GM23338 (cell line): Measurements from ENCODE around the gene FOXP1. TPM values are rescaled to one million over a fixed set of nuclear protein-coding genes. Genes with fewer than 3 reads are reported as not detected.

Source experiments
- ATAC-seq: fragments of 200-7000 bp; cut with Tn5 transposase; 3 replicates; pipeline ENCODE4 v1.9.1; 2020
- DNase-seq: peaks from one replicate; pipeline ENCODE4 v3.0.0-alpha.2; 2015; ENCODE audit warnings: low spot score
- H2AFZ ChIP-seq: fragments of 200-600 bp; sonication (generic); 2 replicates; pipeline ENCODE4 v1.8.0; 2016; ENCODE audit warnings: antibody characterized with exemption, mild to moderate bottlenecking, moderate library complexity
- H3F3A ChIP-seq: fragments of 200-600 bp; sonication (generic); replicated peaks from 2 replicates; pipeline ENCODE4 v1.8.0; 2017; ENCODE audit warnings: antibody characterized with exemption, mixed run types, low read depth
- H3K27ac ChIP-seq: fragments of 200-600 bp; sonication (generic); 2 replicates; pipeline ENCODE4 v1.6.1; 2016; ENCODE audit warnings: low read depth
- H3K27me3 ChIP-seq: fragments of 200-600 bp; sonication (generic); 2 replicates; pipeline ENCODE4 v1.8.0; 2016; ENCODE audit warnings: mild to moderate bottlenecking, mixed run types, moderate library complexity; ENCODE audit not compliant: insufficient read depth
- H3K36me3 ChIP-seq: fragments of 200-600 bp; sonication (generic); 2 replicates; pipeline ENCODE4 v1.8.0; 2016; ENCODE audit warnings: mild to moderate bottlenecking; ENCODE audit not compliant: insufficient read depth
- H3K4me1 ChIP-seq: fragments of 200-600 bp; sonication (generic); 2 replicates; pipeline ENCODE4 v1.8.0; 2016; ENCODE audit warnings: mild to moderate bottlenecking, moderate library complexity; ENCODE audit not compliant: insufficient read depth
- H3K4me2 ChIP-seq: fragments of 200-600 bp; sonication (generic); 2 replicates; pipeline ENCODE4 v1.7.1; 2017; ENCODE audit warnings: mixed run types
- H3K4me3 ChIP-seq: fragments of 200-600 bp; sonication (generic); 2 replicates; pipeline ENCODE4 v1.6.1; 2016; ENCODE audit warnings: mixed run types
- H3K79me2 ChIP-seq: fragments of 200-600 bp; sonication (generic); replicated peaks from 2 replicates; pipeline ENCODE4 v1.8.0; 2017; ENCODE audit warnings: mild to moderate bottlenecking; ENCODE audit not compliant: insufficient read depth
- H3K9me2 ChIP-seq: fragments of 200-600 bp; sonication (generic); 2 replicates; pipeline ENCODE4 v1.8.0; 2017; ENCODE audit not compliant: insufficient read depth
- H4K20me1 ChIP-seq: fragments of 200-600 bp; sonication (generic); replicated peaks from 2 replicates; pipeline ENCODE4 v1.8.0; 2017; ENCODE audit warnings: mild to moderate bottlenecking; ENCODE audit not compliant: insufficient read depth
- H3K27ac Mint-ChIP-seq: 2 replicates; pipeline ENCODE4 v1.8.0; 2020; ENCODE audit warnings: inconsistent platforms, mild to moderate bottlenecking, moderate library complexity, mixed read lengths
- H3K27me3 Mint-ChIP-seq: 3 replicates; pipeline ENCODE4 v1.8.0; 2022; ENCODE audit warnings: low read depth, mild to moderate bottlenecking, moderate library complexity, mixed read lengths, inconsistent platforms; ENCODE audit not compliant: insufficient read depth, poor library complexity
- H3K36me3 Mint-ChIP-seq: 3 replicates; pipeline ENCODE4 v1.8.0; 2021; ENCODE audit warnings: low read depth, mild to moderate bottlenecking, inconsistent platforms, moderate library complexity, mixed read lengths
- H3K4me1 Mint-ChIP-seq: 3 replicates; pipeline ENCODE4 v1.8.0; 2020; ENCODE audit warnings: mild to moderate bottlenecking, inconsistent platforms, mixed read lengths
- H3K4me3 Mint-ChIP-seq: 3 replicates; pipeline ENCODE4 v1.8.0; 2021; ENCODE audit warnings: moderate library complexity, mild to moderate bottlenecking, inconsistent platforms, mixed read lengths
- H3K9me3 Mint-ChIP-seq: 3 replicates; pipeline ENCODE4 v1.8.0; 2020; ENCODE audit warnings: moderate library complexity, mild to moderate bottlenecking, inconsistent platforms, mixed read lengths
- CREB1 ChIP-seq: fragments of 250-450 bp; sonication (Bioruptor Pico); IDR thresholded peaks from 2 replicates; pipeline ENCODE4 v1.5.0; 2020; ENCODE audit warnings: low read depth, mild to moderate bottlenecking, moderate library complexity
- ETS1 ChIP-seq: IDR thresholded peaks from 2 replicates; pipeline ENCODE4 v1.6.1; 2016; ENCODE audit warnings: antibody characterized with exemption
- EZH2 ChIP-seq: fragments of 200-600 bp; sonication (generic); IDR thresholded peaks from one replicate; pipeline ENCODE4 v1.8.0; 2017; ENCODE audit warnings: antibody characterized with exemption, mild to moderate bottlenecking, low read depth; ENCODE audit not compliant: unreplicated experiment
- JUNB ChIP-seq: IDR thresholded peaks from one replicate; pipeline ENCODE4 v1.6.1; 2016; ENCODE audit warnings: antibody characterized with exemption; ENCODE audit not compliant: unreplicated experiment
- NANOG ChIP-seq: IDR thresholded peaks from 2 replicates; pipeline ENCODE4 v1.6.1; 2016; ENCODE audit warnings: antibody characterized with exemption, borderline replicate concordance
- POLR2AphosphoS5 ChIP-seq: IDR thresholded peaks from 2 replicates; pipeline ENCODE4 v1.6.1; 2016; ENCODE audit warnings: antibody characterized with exemption, low read depth
- REST ChIP-seq: IDR thresholded peaks from one replicate; pipeline ENCODE4 v1.6.1; 2018; ENCODE audit warnings: antibody characterized with exemption; ENCODE audit not compliant: unreplicated experiment
- STAT1 ChIP-seq: IDR thresholded peaks from one replicate; pipeline ENCODE4 v1.6.1; 2016; ENCODE audit warnings: antibody characterized with exemption; ENCODE audit not compliant: unreplicated experiment
- ZNF114 ChIP-seq: fragments of 250-450 bp; sonication (Bioruptor Pico); IDR thresholded peaks from 2 replicates; pipeline ENCODE4 v1.5.0; 2020; ENCODE audit warnings: mild to moderate bottlenecking, moderate library complexity
- ZNF331 ChIP-seq: fragments of 250-450 bp; sonication (Bioruptor Pico); IDR thresholded peaks from 2 replicates; pipeline ENCODE4 v1.5.0; 2020; ENCODE audit warnings: low read depth, mild to moderate bottlenecking, moderate library complexity
- polyA plus RNA-seq: library from polyadenylated mRNA; unstranded; fragments of >200 nt; fragmentation: Nextera tagmentation; extraction: Ambion mirVana; gene quantifications from 2 replicates; pipeline ENCODE4 v1.2.1, GENCODE V29; 2016
- total RNA-seq: library from RNA; depleted of rRNA; stranded (reverse); fragments of >200 nt; shearing (Covaris generic); gene quantifications from 2 replicates; pipeline ENCODE4 v1.2.3, GENCODE V29; 2014
- TF ChIP-seq, protein P1 (sequence below): fragments of 250-450 bp; sonication (Bioruptor Pico); IDR thresholded peaks from 2 replicates; pipeline ENCODE4 v1.5.0; 2020; ENCODE audit warnings: mild to moderate bottlenecking, moderate library complexity

The FOXP1 gene
- total and polyA plus RNA-seq, 2 experiments from 2014 or later = 32.9 to 35.5 TPM

GRCh38 chr3:70982284-70982683 lies 601.2 kb downstream of the FOXP1 start:
- no peaks in the 10 kb centered on the region for H3K9me2 ChIP-seq
- H2AFZ ChIP-seq = no peak overlapping the region
- no peak for TF ChIP-seq ETS1
- no peak for TF ChIP-seq STAT1
- TF ChIP-seq, protein P1, sequence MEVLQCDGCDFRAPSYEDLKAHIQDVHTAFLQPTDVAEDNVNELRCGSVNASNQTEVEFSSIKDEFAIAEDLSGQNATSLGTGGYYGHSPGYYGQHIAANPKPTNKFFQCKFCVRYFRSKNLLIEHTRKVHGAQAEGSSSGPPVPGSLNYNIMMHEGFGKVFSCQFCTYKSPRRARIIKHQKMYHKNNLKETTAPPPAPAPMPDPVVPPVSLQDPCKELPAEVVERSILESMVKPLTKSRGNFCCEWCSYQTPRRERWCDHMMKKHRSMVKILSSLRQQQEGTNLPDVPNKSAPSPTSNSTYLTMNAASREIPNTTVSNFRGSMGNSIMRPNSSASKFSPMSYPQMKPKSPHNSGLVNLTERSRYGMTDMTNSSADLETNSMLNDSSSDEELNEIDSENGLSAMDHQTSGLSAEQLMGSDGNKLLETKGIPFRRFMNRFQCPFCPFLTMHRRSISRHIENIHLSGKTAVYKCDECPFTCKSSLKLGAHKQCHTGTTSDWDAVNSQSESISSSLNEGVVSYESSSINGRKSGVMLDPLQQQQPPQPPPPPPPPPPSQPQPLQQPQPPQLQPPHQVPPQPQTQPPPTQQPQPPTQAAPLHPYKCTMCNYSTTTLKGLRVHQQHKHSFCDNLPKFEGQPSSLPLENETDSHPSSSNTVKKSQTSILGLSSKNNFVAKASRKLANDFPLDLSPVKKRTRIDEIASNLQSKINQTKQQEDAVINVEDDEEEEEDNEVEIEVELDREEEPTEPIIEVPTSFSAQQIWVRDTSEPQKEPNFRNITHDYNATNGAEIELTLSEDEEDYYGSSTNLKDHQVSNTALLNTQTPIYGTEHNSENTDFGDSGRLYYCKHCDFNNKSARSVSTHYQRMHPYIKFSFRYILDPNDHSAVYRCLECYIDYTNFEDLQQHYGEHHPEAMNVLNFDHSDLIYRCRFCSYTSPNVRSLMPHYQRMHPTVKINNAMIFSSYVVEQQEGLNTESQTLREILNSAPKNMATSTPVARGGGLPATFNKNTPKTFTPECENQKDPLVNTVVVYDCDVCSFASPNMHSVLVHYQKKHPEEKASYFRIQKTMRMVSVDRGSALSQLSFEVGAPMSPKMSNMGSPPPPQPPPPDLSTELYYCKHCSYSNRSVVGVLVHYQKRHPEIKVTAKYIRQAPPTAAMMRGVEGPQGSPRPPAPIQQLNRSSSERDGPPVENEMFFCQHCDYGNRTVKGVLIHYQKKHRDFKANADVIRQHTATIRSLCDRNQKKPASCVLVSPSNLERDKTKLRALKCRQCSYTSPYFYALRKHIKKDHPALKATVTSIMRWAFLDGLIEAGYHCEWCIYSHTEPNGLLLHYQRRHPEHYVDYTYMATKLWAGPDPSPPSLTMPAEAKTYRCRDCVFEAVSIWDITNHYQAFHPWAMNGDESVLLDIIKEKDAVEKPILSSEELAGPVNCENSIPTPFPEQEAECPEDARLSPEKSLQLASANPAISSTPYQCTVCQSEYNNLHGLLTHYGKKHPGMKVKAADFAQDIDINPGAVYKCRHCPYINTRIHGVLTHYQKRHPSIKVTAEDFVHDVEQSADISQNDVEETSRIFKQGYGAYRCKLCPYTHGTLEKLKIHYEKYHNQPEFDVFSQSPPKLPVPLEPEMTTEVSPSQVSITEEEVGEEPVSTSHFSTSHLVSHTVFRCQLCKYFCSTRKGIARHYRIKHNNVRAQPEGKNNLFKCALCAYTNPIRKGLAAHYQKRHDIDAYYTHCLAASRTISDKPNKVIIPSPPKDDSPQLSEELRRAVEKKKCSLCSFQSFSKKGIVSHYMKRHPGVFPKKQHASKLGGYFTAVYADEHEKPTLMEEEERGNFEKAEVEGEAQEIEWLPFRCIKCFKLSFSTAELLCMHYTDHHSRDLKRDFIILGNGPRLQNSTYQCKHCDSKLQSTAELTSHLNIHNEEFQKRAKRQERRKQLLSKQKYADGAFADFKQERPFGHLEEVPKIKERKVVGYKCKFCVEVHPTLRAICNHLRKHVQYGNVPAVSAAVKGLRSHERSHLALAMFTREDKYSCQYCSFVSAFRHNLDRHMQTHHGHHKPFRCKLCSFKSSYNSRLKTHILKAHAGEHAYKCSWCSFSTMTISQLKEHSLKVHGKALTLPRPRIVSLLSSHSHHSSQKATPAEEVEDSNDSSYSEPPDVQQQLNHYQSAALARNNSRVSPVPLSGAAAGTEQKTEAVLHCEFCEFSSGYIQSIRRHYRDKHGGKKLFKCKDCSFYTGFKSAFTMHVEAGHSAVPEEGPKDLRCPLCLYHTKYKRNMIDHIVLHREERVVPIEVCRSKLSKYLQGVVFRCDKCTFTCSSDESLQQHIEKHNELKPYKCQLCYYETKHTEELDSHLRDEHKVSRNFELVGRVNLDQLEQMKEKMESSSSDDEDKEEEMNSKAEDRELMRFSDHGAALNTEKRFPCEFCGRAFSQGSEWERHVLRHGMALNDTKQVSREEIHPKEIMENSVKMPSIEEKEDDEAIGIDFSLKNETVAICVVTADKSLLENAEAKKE = no peak
- no peak for TF ChIP-seq EZH2
- no peak for TF ChIP-seq JUNB
- TF ChIP-seq REST = no peak
- TF ChIP-seq ZNF331 (CRISPR knock-in tag) = no peak
- no peak for TF ChIP-seq POLR2AphosphoS5
- no peak for TF ChIP-seq NANOG
- TF ChIP-seq ZNF114 (CRISPR knock-in tag) = no peak
- TF ChIP-seq CREB1 (CRISPR knock-in tag) = no peak
- Mint-ChIP-seq H3K4me3 (no peak overlapping the region), H3K9me3 (no peaks in the 10 kb centered on the region), H3K36me3 (peaks cover 7% of the 10 kb centered on the region; the same call in 2 of the 3 replicates), H3K27me3 (peaks cover 6% of the 10 kb centered on the region), H3K27ac (peak overlapping the region; percentile 24; the same call in 1 of the 2 replicates), H3K4me1 (peaks cover 35% of the 10 kb centered on the region)
- H3K27me3 ChIP-seq = no peaks in the 10 kb centered on the region
- peaks cover 17% of the 10 kb centered on the region for H3K4me1 ChIP-seq
- ATAC-seq (no peak), DNase-seq (no peak)
- H3K27ac ChIP-seq = no peak overlapping the region
- no peaks in the 10 kb centered on the region for H4K20me1 ChIP-seq
- H3K79me2 ChIP-seq = no peaks in the 10 kb centered on the region
- peaks cover 4% of the 10 kb centered on the region; the same call in 1 of the 2 replicates for H3K36me3 ChIP-seq
- H3K4me3 ChIP-seq = no peak overlapping the region
- no peaks in the 10 kb centered on the region for H3F3A ChIP-seq
- no peak overlapping the region for H3K4me2 ChIP-seq
